Measurements from ENCODE around the gene NAT10. TPM values are rescaled to one million over a fixed set of nuclear protein-coding genes. Genes with fewer than 3 reads are reported as not detected.

Gene NAT10
- total RNA-seq, 1 donor from 2014 or later = 32.2 TPM

DNA sequence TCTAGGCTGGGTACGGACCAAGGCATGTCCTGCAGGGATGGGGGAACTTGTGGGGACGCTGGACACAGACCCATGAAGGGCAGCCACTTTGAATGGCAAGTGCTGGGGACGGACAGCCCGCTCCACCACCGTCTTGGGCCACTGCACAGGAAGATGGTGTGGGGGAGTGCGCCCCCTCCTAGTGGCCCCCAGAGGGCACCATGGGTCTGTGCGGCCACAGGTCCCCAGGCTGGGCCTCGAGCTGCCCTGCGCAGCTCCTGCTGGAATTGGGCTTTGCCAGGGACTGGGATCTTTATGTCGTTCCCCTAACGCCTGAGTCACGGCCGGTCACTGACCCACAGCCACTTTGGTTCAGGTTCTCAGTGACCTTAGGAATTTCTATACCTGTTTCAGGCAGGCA lies 44.4 kb downstream of the NAT10 start:
- Mint-ChIP-seq H3K4me3 (ENCODE audit: unreplicated experiment) (no peak overlapping the region), H3K27ac (ENCODE audit: unreplicated experiment) (no peak overlapping the region), H3K9me3 (ENCODE audit: unreplicated experiment) (peaks cover 2% of the 10 kb centered on the region), H3K27me3 (ENCODE audit: low read depth, unreplicated experiment) (no peaks in the 10 kb centered on the region), H3K4me1 (ENCODE audit: low read depth, unreplicated experiment) (peaks cover 7% of the 10 kb centered on the region), H3K36me3 (ENCODE audit: low read depth, unreplicated experiment) (peaks cover 23% of the 10 kb centered on the region)
- Histone ChIP-seq H3K4me1 (ENCODE audit: insufficient read depth, low read length) (peaks cover 6% of the 10 kb centered on the region), H2AFZ (ENCODE audit: low read depth, low read length) (no peak overlapping the region), H4K20me1 (ENCODE audit: insufficient read depth, low read length) (peaks cover 52% of the 10 kb centered on the region), H3K4me3 (ENCODE audit: insufficient read depth, low read depth, low read length) (no peak overlapping the region), H3K27me3 (ENCODE audit: insufficient read depth, low read length) (no peaks in the 10 kb centered on the region), H3K9me3 (ENCODE audit: insufficient read depth, low read depth, low read length) (no peaks in the 10 kb centered on the region), H3K79me2 (ENCODE audit: insufficient read depth, low read length) (no peaks in the 10 kb centered on the region), H3K27ac (ENCODE audit: low read depth, low read length) (no peak overlapping the region), H3K9ac (ENCODE audit: low read length) (no peak overlapping the region), H3K36me3 (ENCODE audit: insufficient read depth, low read length) (peaks cover 32% of the 10 kb centered on the region), H3K4me2 (ENCODE audit: low read length) (no peak overlapping the region)
- no peak for DNase-seq (ENCODE audit: low read depth)
- FAIRE-seq = no peak
- no peak for TF ChIP-seq EZH2 (IDR thresholded peaks at IDR 0.05; ENCODE audit: insufficient read depth, low read length)
- TF ChIP-seq, protein P1, sequence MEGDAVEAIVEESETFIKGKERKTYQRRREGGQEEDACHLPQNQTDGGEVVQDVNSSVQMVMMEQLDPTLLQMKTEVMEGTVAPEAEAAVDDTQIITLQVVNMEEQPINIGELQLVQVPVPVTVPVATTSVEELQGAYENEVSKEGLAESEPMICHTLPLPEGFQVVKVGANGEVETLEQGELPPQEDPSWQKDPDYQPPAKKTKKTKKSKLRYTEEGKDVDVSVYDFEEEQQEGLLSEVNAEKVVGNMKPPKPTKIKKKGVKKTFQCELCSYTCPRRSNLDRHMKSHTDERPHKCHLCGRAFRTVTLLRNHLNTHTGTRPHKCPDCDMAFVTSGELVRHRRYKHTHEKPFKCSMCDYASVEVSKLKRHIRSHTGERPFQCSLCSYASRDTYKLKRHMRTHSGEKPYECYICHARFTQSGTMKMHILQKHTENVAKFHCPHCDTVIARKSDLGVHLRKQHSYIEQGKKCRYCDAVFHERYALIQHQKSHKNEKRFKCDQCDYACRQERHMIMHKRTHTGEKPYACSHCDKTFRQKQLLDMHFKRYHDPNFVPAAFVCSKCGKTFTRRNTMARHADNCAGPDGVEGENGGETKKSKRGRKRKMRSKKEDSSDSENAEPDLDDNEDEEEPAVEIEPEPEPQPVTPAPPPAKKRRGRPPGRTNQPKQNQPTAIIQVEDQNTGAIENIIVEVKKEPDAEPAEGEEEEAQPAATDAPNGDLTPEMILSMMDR (IDR thresholded peaks at IDR 0.05; ENCODE audit: insufficient read depth, low read depth, low read length) = peak; percentile 16

- H3K27ac Mint-ChIP-seq (ENCODE audit: unreplicated experiment) = no peak overlapping the region
- no peaks in the 10 kb centered on the region for H3K79me2 ChIP-seq (ENCODE audit: insufficient read depth, low read length)
- no peak overlapping the region for H2AFZ ChIP-seq (ENCODE audit: low read depth, low read length)
- peaks cover 22% of the 10 kb centered on the region for H3K36me3 Mint-ChIP-seq (ENCODE audit: low read depth, unreplicated experiment)
- no peak overlapping the region for H3K4me3 ChIP-seq (ENCODE audit: insufficient read depth, low read depth, low read length)
- no peaks in the 10 kb centered on the region for H3K9me3 ChIP-seq (ENCODE audit: insufficient read depth, low read depth, low read length)
- peaks cover 6% of the 10 kb centered on the region for H3K4me1 ChIP-seq (ENCODE audit: insufficient read depth, low read length)
- H3K27me3 Mint-ChIP-seq (ENCODE audit: low read depth, unreplicated experiment) = no peaks in the 10 kb centered on the region
- peaks cover 24% of the 10 kb centered on the region for H3K36me3 ChIP-seq (ENCODE audit: insufficient read depth, low read length)
- H3K9me3 Mint-ChIP-seq (ENCODE audit: unreplicated experiment) = peaks cover 2% of the 10 kb centered on the region
- no peak overlapping the region for H3K27ac ChIP-seq (ENCODE audit: low read depth, low read length)
- peaks cover 45% of the 10 kb centered on the region for H4K20me1 ChIP-seq (ENCODE audit: insufficient read depth, low read length)
- no peak overlapping the region for H3K9ac ChIP-seq (ENCODE audit: low read length)
- peaks cover 7% of the 10 kb centered on the region for H3K4me1 Mint-ChIP-seq (ENCODE audit: low read depth, unreplicated experiment)
- TF ChIP-seq, protein P1 (IDR thresholded peaks at IDR 0.05; ENCODE audit: insufficient read depth, low read depth, low read length) = no peak
- TF ChIP-seq EZH2 (IDR thresholded peaks at IDR 0.05; ENCODE audit: insufficient read depth, low read length) = no peak
- no peak overlapping the region for H3K4me3 Mint-ChIP-seq (ENCODE audit: unreplicated experiment)
- peak overlapping the region; percentile 41 for H3K4me2 ChIP-seq (ENCODE audit: low read length)
- DNase-seq (ENCODE audit: low read depth) = peak; percentile 24
- no peaks in the 10 kb centered on the region for H3K27me3 ChIP-seq (ENCODE audit: insufficient read depth, low read length)
- no peak for FAIRE-seq
Measured at GRCh38 chr11:34150494-34151151, 45.2 kb downstream of the NAT10 start.

DNA sequence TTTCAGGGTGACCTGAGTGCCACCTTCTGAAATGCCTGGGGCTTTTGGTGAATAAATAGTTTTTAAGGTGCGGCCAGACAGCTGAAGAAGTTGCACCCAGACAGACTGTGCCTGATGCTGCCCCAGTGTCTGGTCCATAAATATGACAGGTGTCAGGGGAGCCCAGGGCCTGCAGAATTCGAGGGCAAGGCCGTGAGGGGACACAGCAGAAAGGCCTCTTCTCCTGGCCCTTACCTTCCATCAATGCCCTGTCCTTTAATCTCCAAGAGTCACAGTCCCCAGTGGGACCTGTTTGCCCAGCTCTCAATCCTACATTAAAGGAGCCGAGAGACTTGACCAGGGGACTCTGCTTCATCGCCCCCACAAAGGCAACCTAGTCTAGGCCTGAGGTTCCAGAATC lies 45.7 kb downstream of the NAT10 start:
- H3K27ac ChIP-seq (ENCODE audit: low read depth, low read length) = no peak overlapping the region
- H3K9me3 ChIP-seq (ENCODE audit: insufficient read depth, low read depth, low read length) = no peaks in the 10 kb centered on the region
- no peaks in the 10 kb centered on the region for H3K27me3 ChIP-seq (ENCODE audit: insufficient read depth, low read length)
- H3K9ac ChIP-seq (ENCODE audit: low read length) = no peak overlapping the region
- H3K4me1 ChIP-seq (ENCODE audit: insufficient read depth, low read length) = peaks cover 6% of the 10 kb centered on the region
- peaks cover 45% of the 10 kb centered on the region for H4K20me1 ChIP-seq (ENCODE audit: insufficient read depth, low read length)
- no peak for DNase-seq (ENCODE audit: low read depth)
- no peaks in the 10 kb centered on the region for H3K27me3 Mint-ChIP-seq (ENCODE audit: low read depth, unreplicated experiment)
- no peak overlapping the region for H3K4me3 ChIP-seq (ENCODE audit: insufficient read depth, low read depth, low read length)
- no peak for TF ChIP-seq EZH2 (IDR thresholded peaks at IDR 0.05; ENCODE audit: insufficient read depth, low read length)
- TF ChIP-seq, protein P1 (IDR thresholded peaks at IDR 0.05; ENCODE audit: insufficient read depth, low read depth, low read length) = no peak
- H3K9me3 Mint-ChIP-seq (ENCODE audit: unreplicated experiment) = peaks cover 2% of the 10 kb centered on the region
- H3K4me2 ChIP-seq (ENCODE audit: low read length) = no peak overlapping the region
- H2AFZ ChIP-seq (ENCODE audit: low read depth, low read length) = no peak overlapping the region
- peaks cover 21% of the 10 kb centered on the region for H3K36me3 Mint-ChIP-seq (ENCODE audit: low read depth, unreplicated experiment)
- H3K36me3 ChIP-seq (ENCODE audit: insufficient read depth, low read length) = peaks cover 20% of the 10 kb centered on the region
- FAIRE-seq = no peak
- no peaks in the 10 kb centered on the region for H3K79me2 ChIP-seq (ENCODE audit: insufficient read depth, low read length)
- H3K27ac Mint-ChIP-seq (ENCODE audit: unreplicated experiment) = no peak overlapping the region
- H3K4me1 Mint-ChIP-seq (ENCODE audit: low read depth, unreplicated experiment) = peaks cover 7% of the 10 kb centered on the region
- H3K4me3 Mint-ChIP-seq (ENCODE audit: unreplicated experiment) = no peak overlapping the region
